K562 (cell line): ENCODE measurements around the gene ING2. TPM values are rescaled to one million over a fixed set of nuclear protein-coding genes. Genes with fewer than 3 reads are reported as not detected.

Source experiments
- ATAC-seq: fragments of 200-7000 bp; cut with Tn5 transposase; 3 replicates; pipeline ENCODE4 v1.9.1; 2020; ENCODE audit warnings: moderate library complexity
- BruUV-seq: library from RNA; stranded (reverse); fragments of 400-500 nt; replicated peaks from 2 replicates; lab custom pipeline; 2021; lab: Mats Ljungman, UMichigan
- CTCF ChIA-PET: fragments of 300-600 bp; formaldehyde crosslinking; extraction: SDS; loops from one replicate; lab custom pipeline; 2021; ENCODE audit warnings: low intra/inter-chr PET ratio; lab: Yijun Ruan, JAX
- POLR2A ChIA-PET: fragments of 300-600, 350-650 bp; sonication (Branson Sonifier 250); formaldehyde crosslinking; extraction: SDS; loops from one replicate; lab custom pipeline; 2021; ENCODE audit warnings: antibody characterized with exemption, inconsistent platforms; lab: Yijun Ruan, JAX
- DNase-seq, 4 experiments: peaks; one replicate each; pipeline versions ENCODE4 v3.0.0 to v3.0.0-alpha.2; 2011 to 2018; ENCODE audit warnings: low spot score in 3 of 4, mixed read lengths in 3 of 4; ENCODE audit errors: extremely low read depth in 1 of 4
- FAIRE-seq: peaks from 2 replicates; lab custom pipeline; 2011; peaks lifted over from hg19 to GRCh38; lab: Jason Lieb, UNC
- H2AFZ ChIP-seq: 2 replicates; pipeline ENCODE4 v1.6.0; 2011; ENCODE audit warnings: low read depth, low read length, control low read depth, inconsistent platforms
- H3K27ac ChIP-seq: fragments of 200-600 bp; 3 replicates; pipeline ENCODE4 v1.8.0; 2011; ENCODE audit warnings: low read depth, mild to moderate bottlenecking, control low read depth, inconsistent platforms, low read length, moderate library complexity, mixed read lengths; ENCODE audit errors: extremely low read depth
- H3K27me3 ChIP-seq, 2 experiments: fragments of 300-600 bp in 1 of 2; 2 replicates in 1 of 2; 3 replicates in 1 of 2; pipeline versions ENCODE4 v1.6.0 to v1.8.0; 2011; ENCODE audit warnings: inconsistent platforms in 2 of 2, low read length in 2 of 2, mild to moderate bottlenecking in 1 of 2, mixed read lengths in 1 of 2, moderate library complexity in 1 of 2; ENCODE audit not compliant: control insufficient read depth in 2 of 2, insufficient read depth in 2 of 2
- H3K36me3 ChIP-seq: fragments of 300-600 bp; 3 replicates; pipeline ENCODE4 v1.8.0; 2011; ENCODE audit warnings: mild to moderate bottlenecking, low read length, inconsistent platforms; ENCODE audit not compliant: control insufficient read depth, insufficient read depth
- H3K4me1 ChIP-seq, 2 experiments: fragments of 200-600 bp in 1 of 2; replicated peaks in 1 of 2; 2 replicates in 1 of 2; 3 replicates in 1 of 2; pipeline versions ENCODE4 v1.5.1 to v1.8.0; 2011; ENCODE audit warnings: inconsistent platforms in 2 of 2, low read length in 2 of 2, mild to moderate bottlenecking in 1 of 2, mixed read lengths in 1 of 2, moderate library complexity in 1 of 2; ENCODE audit not compliant: control insufficient read depth in 2 of 2, insufficient read depth in 2 of 2
- H3K4me2 ChIP-seq: 2 replicates; pipeline ENCODE4 v1.6.1; 2011; ENCODE audit warnings: low read length, control low read depth, inconsistent platforms, mixed read lengths; ENCODE audit not compliant: insufficient read depth
- H3K4me3 ChIP-seq: fragments of 200-600 bp; sonication (generic), shearing (Covaris generic); 2 replicates; pipeline ENCODE4 v1.5.1; 2016; ENCODE audit warnings: control low read depth, inconsistent platforms
- H3K79me2 ChIP-seq: fragments of 200-600 bp; 3 replicates; pipeline ENCODE4 v1.8.0; 2011; ENCODE audit warnings: low read length, inconsistent platforms; ENCODE audit not compliant: control insufficient read depth, insufficient read depth
- H3K9ac ChIP-seq, 2 experiments: 2 replicates each; pipeline versions ENCODE4 v1.6.0 to v1.6.1; 2011; ENCODE audit warnings: low read depth in 2 of 2, low read length in 2 of 2, control low read depth in 1 of 2, inconsistent platforms in 1 of 2, mild to moderate bottlenecking in 1 of 2, mixed read lengths in 1 of 2; ENCODE audit not compliant: insufficient read depth in 1 of 2
- H3K9me1 ChIP-seq: one replicate; pipeline ENCODE4 v1.6.0; 2011; ENCODE audit warnings: inconsistent platforms, mild to moderate bottlenecking, low read length, moderate library complexity; ENCODE audit not compliant: control insufficient read depth, insufficient read depth
- H3K9me3 ChIP-seq: replicated peaks from 2 replicates; pipeline ENCODE4 v1.5.1; 2011; ENCODE audit warnings: low read depth, low read length, inconsistent platforms; ENCODE audit not compliant: control insufficient read depth, insufficient read depth
- H4K20me1 ChIP-seq: replicated peaks from 2 replicates; pipeline ENCODE4 v1.6.1; 2011; ENCODE audit warnings: low read length, inconsistent platforms, mixed read lengths; ENCODE audit not compliant: control insufficient read depth, insufficient read depth
- CSDE1 ChIP-seq, 2 experiments: fragments of 450-650 bp; IDR thresholded peaks; 2 replicates each; pipeline ENCODE4 v1.6.1; 2016; ENCODE audit warnings: mild to moderate bottlenecking in 1 of 2
- ETV1 ChIP-seq: fragments of 450-650 bp; conservative IDR thresholded peaks from 2 replicates; pipeline ENCODE4 v1.6.1; 2016; ENCODE audit warnings: missing genetic modification characterization, control low read depth, low read depth, missing compliant biosample characterization
- FOXK1 ChIP-seq: sonication (generic); formaldehyde crosslinking; IDR thresholded peaks from 2 replicates; pipeline ENCODE4 v1.8.0; 2022; ENCODE audit warnings: missing genetic modification reagents, mild to moderate bottlenecking, borderline replicate concordance
- NCOA1 ChIP-seq: fragments of 450-650 bp; IDR thresholded peaks from 2 replicates; pipeline ENCODE4 v1.6.1; 2016; ENCODE audit warnings: low read depth
- NFE2 ChIP-seq: IDR thresholded peaks from 2 replicates; pipeline ENCODE4 v1.6.1; 2014; ENCODE audit warnings: antibody characterized with exemption, low read depth
- RBM25 ChIP-seq: fragments of 200-400 bp; formaldehyde crosslinking; IDR thresholded peaks from 2 replicates; pipeline ENCODE4 v1.6.1; 2018; ENCODE audit warnings: low read length, low read depth, moderate library complexity; ENCODE audit not compliant: severe bottlenecking
- SIX5 ChIP-seq, 2 experiments: IDR thresholded peaks; 2 replicates each; pipeline ENCODE4 v1.6.1; 2011; ENCODE audit warnings: low read length in 2 of 2, borderline replicate concordance in 1 of 2, low read depth in 1 of 2, mild to moderate bottlenecking in 1 of 2, moderate library complexity in 1 of 2; ENCODE audit not compliant: insufficient read depth in 1 of 2
- TBL1XR1 ChIP-seq, 2 experiments: IDR thresholded peaks; 2 replicates each; pipeline ENCODE4 v1.6.1; 2012; ENCODE audit warnings: improper control_type of control experiment in 2 of 2, low read length in 2 of 2, mild to moderate bottlenecking in 1 of 2
- TBP ChIP-seq: optimal IDR thresholded peaks from 2 replicates; pipeline ENCODE3; 2011; ENCODE audit warnings: low read depth, low read length, improper control_type of control experiment
- ZBTB7A ChIP-seq: IDR thresholded peaks from 2 replicates; pipeline ENCODE4 v1.6.1; 2011; ENCODE audit warnings: low read depth, mild to moderate bottlenecking, low read length, moderate library complexity, borderline replicate concordance; ENCODE audit not compliant: control insufficient read depth
- ZNF175 ChIP-seq: fragments of 200-800 bp; sonication (Bioruptor generic); IDR thresholded peaks from 2 replicates; pipeline ENCODE4 v1.6.1; 2016; ENCODE audit warnings: low read depth, mild to moderate bottlenecking, missing genetic modification characterization, missing compliant biosample characterization
- WGBS: fragments of 100-300 bp; shearing (Covaris generic); methylation state at CpG from one replicate; pipeline ENCODE4 v1.1.6; 2016; ENCODE audit warnings: low coverage, mixed read lengths; ENCODE audit not compliant: insufficient coverage; ENCODE audit errors: missing lambda C conversion rate; 5-methylcytosine and 5-hydroxymethylcytosine counted together
- in situ Hi-C: fragments of 300-500 bp; cut with MboI; formaldehyde crosslinking; loops from 4 replicates; pipeline ENCODE4 v1.15.0; 2018; ENCODE audit warnings: inconsistent platforms, mixed read lengths
- intact Hi-C: fragments of 100-400 bp; cut with micrococcal nuclease; formaldehyde crosslinking; loops from 2 replicates; pipeline ENCODE4 v1.14.2; 2022
- polyA plus RNA-seq, 8 experiments: library from polyadenylated mRNA; depleted of rRNA in 4 of 8; stranded (reverse) in 5 of 8; unstranded in 3 of 8; fragments of >200 nt; fragmentation: Nextera tagmentation in 2 of 8; fragmentation: Illumina TruSeq in 1 of 8; extraction: Ambion mirVana in 2 of 8; extraction: Trizol in 1 of 8; gene quantifications; 2 replicates each; pipeline versions ENCODE4 v1.2.1 to v1.2.3, GENCODE V29; 2011 to 2014; ENCODE audit warnings: inconsistent platforms in 1 of 8, missing spikeins in 1 of 8
- total RNA-seq, 7 experiments: library from RNA; depleted of rRNA in 6 of 7; stranded (reverse); fragments of >200 nt in 6 of 7; fragmentation: Illumina TruSeq in 2 of 7; extraction: Trizol in 2 of 7; gene quantifications; 2 replicates each; pipeline versions ENCODE4 v1.2.1 to v1.2.3, GENCODE V29; 2011 to 2021; ENCODE audit warnings: low replicate concordance in 1 of 7
- TF ChIP-seq, protein P1 (sequence below): sonication (generic); formaldehyde crosslinking; IDR thresholded peaks from 2 replicates; pipeline ENCODE4 v1.9.0; 2022; ENCODE audit warnings: mild to moderate bottlenecking, missing genetic modification reagents
- TF ChIP-seq, protein P2 (sequence below): IDR thresholded peaks from 2 replicates; pipeline ENCODE4 v1.6.1; 2012; ENCODE audit warnings: low read depth, low read length, improper control_type of control experiment, borderline replicate concordance

The ING2 gene
- total and polyA plus RNA-seq, 9 of the 15 experiments (the other 6 are each of a cell fraction or from before 2014, with no cell fraction given) = 2.9 to 21.4 (median 12.4) TPM

DNA sequence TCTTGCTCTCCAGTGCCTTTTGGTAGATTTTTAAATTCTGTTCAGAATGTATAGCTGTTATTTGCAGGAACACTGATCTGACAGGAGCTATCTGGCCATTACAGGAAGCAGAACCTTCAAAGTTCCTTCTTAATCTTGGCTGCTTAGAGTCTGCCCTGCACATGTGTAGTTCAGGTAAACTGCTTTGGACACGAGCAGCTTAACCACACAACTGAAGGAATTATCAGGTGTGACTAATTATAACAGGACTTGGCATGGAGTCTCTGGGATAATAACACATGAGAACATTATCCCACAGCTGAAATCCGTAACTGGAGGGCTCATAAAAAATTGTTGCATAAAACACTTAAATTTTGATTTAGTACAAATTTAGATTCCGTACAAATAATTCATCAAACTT lies 11.6 kb upstream of the ING2 start:
- Histone ChIP-seq H2AFZ (no peak overlapping the region), H3K4me1 (no peaks in the 10 kb centered on the region; a peak in 1 of 5 replicates), H3K9me1 (no peaks in the 10 kb centered on the region), H3K9me3 (no peaks in the 10 kb centered on the region), H3K27ac (no peak overlapping the region), H3K27me3 (no peaks in the 10 kb centered on the region), H3K4me2 (no peak overlapping the region), H3K4me3 (no peak overlapping the region), H3K79me2 (no peaks in the 10 kb centered on the region), H3K36me3 (no peaks in the 10 kb centered on the region), H3K9ac (no peak overlapping the region), H4K20me1 (no peaks in the 10 kb centered on the region)
- DNase-seq = no peak
- intact Hi-C loops (no loop called here), in situ Hi-C loops (no loop called here)
- TF ChIP-seq CSDE1 (IDR thresholded peaks at IDR 0.05) (no peak), SIX5 (IDR thresholded peaks at IDR 0.05; ENCODE audit: borderline replicate concordance in 1 of 2, insufficient read depth in 1 of 2, low read depth in 1 of 2, low read length in 2 of 2) (no peak), ZNF175 (CRISPR knock-in tag) (no peak), TBP (no peak), TBL1XR1 (IDR thresholded peaks at IDR 0.05; ENCODE audit: low read length in 2 of 2) (no peak), ETV1 (tag) (no peak), NFE2 (no peak), RBM25 (no peak), ZBTB7A (no peak), NCOA1 (no peak), FOXK1 (CRISPR knock-in tag) (no peak)
- TF ChIP-seq, protein P1, sequence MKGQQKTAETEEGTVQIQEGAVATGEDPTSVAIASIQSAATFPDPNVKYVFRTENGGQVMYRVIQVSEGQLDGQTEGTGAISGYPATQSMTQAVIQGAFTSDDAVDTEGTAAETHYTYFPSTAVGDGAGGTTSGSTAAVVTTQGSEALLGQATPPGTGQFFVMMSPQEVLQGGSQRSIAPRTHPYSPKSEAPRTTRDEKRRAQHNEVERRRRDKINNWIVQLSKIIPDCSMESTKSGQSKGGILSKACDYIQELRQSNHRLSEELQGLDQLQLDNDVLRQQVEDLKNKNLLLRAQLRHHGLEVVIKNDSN (CRISPR knock-in tag) = no peak
- TF ChIP-seq, protein P2, sequence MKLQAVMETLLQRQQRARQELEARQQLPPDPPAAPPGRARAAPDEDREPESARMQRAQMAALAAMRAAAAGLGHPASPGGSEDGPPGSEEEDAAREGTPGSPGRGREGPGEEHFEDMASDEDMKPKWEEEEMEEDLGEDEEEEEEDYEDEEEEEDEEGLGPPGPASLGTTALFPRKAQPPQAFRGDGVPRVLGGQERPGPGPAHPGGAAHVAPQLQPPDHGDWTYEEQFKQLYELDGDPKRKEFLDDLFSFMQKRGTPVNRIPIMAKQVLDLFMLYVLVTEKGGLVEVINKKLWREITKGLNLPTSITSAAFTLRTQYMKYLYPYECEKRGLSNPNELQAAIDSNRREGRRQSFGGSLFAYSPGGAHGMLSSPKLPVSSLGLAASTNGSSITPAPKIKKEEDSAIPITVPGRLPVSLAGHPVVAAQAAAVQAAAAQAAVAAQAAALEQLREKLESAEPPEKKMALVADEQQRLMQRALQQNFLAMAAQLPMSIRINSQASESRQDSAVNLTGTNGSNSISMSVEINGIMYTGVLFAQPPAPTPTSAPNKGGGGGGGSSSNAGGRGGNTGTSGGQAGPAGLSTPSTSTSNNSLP = no peak
- ATAC-seq = no peak
- CTCF ChIA-PET = no interaction called here
- POLR2A ChIA-PET = no interaction called here
- FAIRE-seq = no peak
- 66% methylated on average over 3 of the region's 3 CpGs for WGBS
- BruUV-seq = no TSS peak
